ACC112 (cell line): ENCODE data around the gene FAS.

Source experiments
- H2AFZ ChIP-seq: fragments of 200-600 bp; sonication (generic); one replicate; pipeline ENCODE4 v1.6.0; 2017; ENCODE audit warnings: antibody characterized with exemption, low read length; ENCODE audit not compliant: unreplicated experiment
- H3K27ac ChIP-seq: fragments of 200-600 bp; sonication (generic); 2 replicates; pipeline ENCODE4 v1.5.1; 2014; ENCODE audit warnings: low read depth, mild to moderate bottlenecking, antibody characterized with exemption, low read length, moderate library complexity
- H3K27me3 ChIP-seq: fragments of 200-600 bp; sonication (generic); 2 replicates; pipeline ENCODE4 v1.6.1; 2014; ENCODE audit warnings: mild to moderate bottlenecking, antibody characterized with exemption, low read length, moderate library complexity, mixed read lengths; ENCODE audit not compliant: insufficient read depth
- H3K36me3 ChIP-seq: fragments of 200-600 bp; sonication (generic); 2 replicates; pipeline ENCODE4 v1.6.1; 2016; ENCODE audit warnings: mild to moderate bottlenecking, antibody characterized with exemption, low read length, moderate library complexity, mixed read lengths; ENCODE audit not compliant: insufficient read depth
- H3K4me1 ChIP-seq: fragments of 200-600 bp; sonication (generic); one replicate; pipeline ENCODE4 v1.6.1; 2016; ENCODE audit warnings: low read length, mixed read lengths; ENCODE audit not compliant: insufficient read depth, unreplicated experiment, control insufficient read depth
- H3K4me3 ChIP-seq: fragments of 200-600 bp; sonication (generic); 2 replicates; pipeline ENCODE4 v1.5.1; 2014; ENCODE audit warnings: mild to moderate bottlenecking, low read depth, low read length
- H3K79me2 ChIP-seq: fragments of 200-600 bp; sonication (generic); one replicate; pipeline ENCODE4 v1.6.0; 2016; ENCODE audit warnings: low read length; ENCODE audit not compliant: control insufficient read depth, unreplicated experiment, insufficient read depth

Gene FAS

GRCh38 chr10:88982366-88982765 lies 8.2 kb upstream of the FAS start:
- Histone ChIP-seq H3K4me1 (peaks cover 20% of the 10 kb centered on the region), H3K27me3 (no peaks in the 10 kb centered on the region), H3K27ac (no peak overlapping the region), H2AFZ (no peak overlapping the region), H3K79me2 (no peaks in the 10 kb centered on the region), H3K36me3 (no peaks in the 10 kb centered on the region), H3K4me3 (no peak overlapping the region)

GRCh38 chr10:88983206-88983605 lies 7.4 kb upstream of the FAS start:
- Histone ChIP-seq H3K36me3 (no peaks in the 10 kb centered on the region), H3K79me2 (no peaks in the 10 kb centered on the region), H2AFZ (no peak overlapping the region), H3K27me3 (no peaks in the 10 kb centered on the region), H3K27ac (no peak overlapping the region), H3K4me1 (peaks cover 24% of the 10 kb centered on the region), H3K4me3 (no peak overlapping the region)

- no peak overlapping the region for H2AFZ ChIP-seq
- H3K4me1 ChIP-seq: peaks cover 24% of the 10 kb centered on the region
- H3K4me3 ChIP-seq: no peak overlapping the region
- H3K27me3 ChIP-seq: no peaks in the 10 kb centered on the region
- H3K79me2 ChIP-seq: no peaks in the 10 kb centered on the region
- no peaks in the 10 kb centered on the region for H3K36me3 ChIP-seq
- H3K27ac ChIP-seq: no peak overlapping the region
Measured at GRCh38 chr10:88983939-88984338, 6.7 kb upstream of the FAS start.

- Histone ChIP-seq H3K27me3 (no peaks in the 10 kb centered on the region), H3K4me1 (peaks cover 22% of the 10 kb centered on the region), H3K27ac (no peak overlapping the region), H3K79me2 (peaks cover 2% of the 10 kb centered on the region), H2AFZ (no peak overlapping the region), H3K36me3 (no peaks in the 10 kb centered on the region), H3K4me3 (no peak overlapping the region)
Measured at GRCh38 chr10:88984525-88984924, 6.1 kb upstream of the FAS start.

- H3K4me1 ChIP-seq: peaks cover 12% of the 10 kb centered on the region
- no peak overlapping the region for H3K4me3 ChIP-seq
- no peak overlapping the region for H3K27ac ChIP-seq
- H3K36me3 ChIP-seq: no peaks in the 10 kb centered on the region
- H3K27me3 ChIP-seq: no peaks in the 10 kb centered on the region
- H2AFZ ChIP-seq: no peak overlapping the region
- peaks cover 7% of the 10 kb centered on the region for H3K79me2 ChIP-seq
Measured at GRCh38 chr10:88986549-88987242, 3.9 kb upstream of the FAS start.

GRCh38 chr10:88987243-88987725 lies 3.3 kb upstream of the FAS start:
- H2AFZ ChIP-seq: peak overlapping the region; percentile 5
- H3K36me3 ChIP-seq: no peaks in the 10 kb centered on the region
- peaks cover 12% of the 10 kb centered on the region for H3K4me1 ChIP-seq
- no peaks in the 10 kb centered on the region for H3K27me3 ChIP-seq
- no peak overlapping the region for H3K27ac ChIP-seq
- H3K79me2 ChIP-seq: peaks cover 13% of the 10 kb centered on the region
- H3K4me3 ChIP-seq: no peak overlapping the region

- no peak overlapping the region for H3K27ac ChIP-seq
- H3K4me3 ChIP-seq: no peak overlapping the region
- H3K36me3 ChIP-seq: no peaks in the 10 kb centered on the region
- H3K79me2 ChIP-seq: peaks cover 17% of the 10 kb centered on the region
- no peak overlapping the region for H2AFZ ChIP-seq
- H3K27me3 ChIP-seq: no peaks in the 10 kb centered on the region
- peaks cover 12% of the 10 kb centered on the region for H3K4me1 ChIP-seq
Measured at GRCh38 chr10:88987840-88988239, 2.8 kb upstream of the FAS start.

GRCh38 chr10:88989423-88989822 lies 1.2 kb upstream of the FAS start:
- H3K27me3 ChIP-seq: no peaks in the 10 kb centered on the region
- H3K36me3 ChIP-seq: no peaks in the 10 kb centered on the region
- peak overlapping the region; percentile 88 for H3K4me3 ChIP-seq
- peaks cover 31% of the 10 kb centered on the region for H3K79me2 ChIP-seq
- H3K27ac ChIP-seq: peak overlapping the region; percentile 87
- H3K4me1 ChIP-seq: peaks cover 16% of the 10 kb centered on the region
- peak overlapping the region; percentile 68 for H2AFZ ChIP-seq

GRCh38 chr10:88989824-88990383 lies 694 bp upstream of the FAS start:
- peaks cover 17% of the 10 kb centered on the region for H3K4me1 ChIP-seq
- peak overlapping the region; percentile 68 for H2AFZ ChIP-seq
- H3K27me3 ChIP-seq: no peaks in the 10 kb centered on the region
- H3K27ac ChIP-seq: peak overlapping the region; percentile 87
- peak overlapping the region; percentile 88 for H3K4me3 ChIP-seq
- no peaks in the 10 kb centered on the region for H3K36me3 ChIP-seq
- peaks cover 32% of the 10 kb centered on the region for H3K79me2 ChIP-seq

- Histone ChIP-seq H3K4me1 (peaks cover 23% of the 10 kb centered on the region), H3K79me2 (peaks cover 44% of the 10 kb centered on the region)
Measured at GRCh38 chr10:88991161-88991898, 732 bp downstream of the FAS start.

More at GRCh38 chr10:88991161-88991898, 732 bp downstream of the FAS start:
- Histone ChIP-seq H2AFZ (peak overlapping the region; percentile 68), H3K4me3 (peak overlapping the region; percentile 88), H3K36me3 (no peaks in the 10 kb centered on the region), H3K27ac (peak overlapping the region; percentile 87), H3K27me3 (no peaks in the 10 kb centered on the region)
